Measurements from ENCODE around the gene HSPB3.
"Not testable (repeated sequence)": the region's sequence is repeated elsewhere in the genome, so short reads cannot be mapped to it uniquely, and the experiment has no call there.

HSPB3 gene

DNA sequence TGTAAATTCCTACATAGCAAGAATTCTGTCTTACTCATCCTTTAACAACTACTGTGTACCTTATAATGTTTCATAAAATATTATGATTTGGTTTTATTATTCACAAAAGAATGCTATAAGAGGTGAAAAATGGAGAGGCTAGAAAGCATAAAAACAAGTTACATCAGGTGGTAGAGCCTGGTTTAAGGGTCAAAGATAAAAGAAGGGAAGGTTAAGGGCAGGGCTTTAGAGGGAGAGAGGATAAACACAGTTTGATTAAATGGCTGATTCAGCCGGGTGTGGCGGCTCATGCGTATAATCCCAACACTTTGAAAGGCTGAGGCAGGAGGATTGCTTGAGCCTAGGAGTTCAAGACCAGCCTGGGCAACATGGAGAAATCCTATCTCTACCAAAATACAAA lies 40.4 kb upstream of the HSPB3 start:
- H3K4me1 ChIP-seq (ENCODE audit: insufficient read depth, low read length, severe bottlenecking), result no peaks in the 10 kb centered on the region
- no peak overlapping the region for H3K4me2 ChIP-seq (ENCODE audit: low read length)
- H3K27me3 ChIP-seq (ENCODE audit: insufficient read depth, low read length), result no peaks in the 10 kb centered on the region
- no peaks in the 10 kb centered on the region for H3K36me3 ChIP-seq (ENCODE audit: insufficient read depth, low read length)
- no peak overlapping the region for H3K9ac ChIP-seq (ENCODE audit: low read length)
- TF ChIP-seq EZH2 (IDR thresholded peaks at IDR 0.05; ENCODE audit: borderline replicate concordance, low read length) (no peak), CTCF (IDR thresholded peaks at IDR 0.05; ENCODE audit: low read length) (no peak)
- H3K4me3 ChIP-seq (ENCODE audit: low read depth, low read length, poor library complexity, severe bottlenecking), result no peak overlapping the region
- H3F3A ChIP-seq (ENCODE audit: insufficient read depth, low read length), result no peaks in the 10 kb centered on the region
- H3K79me2 ChIP-seq (ENCODE audit: insufficient read depth, low read length), result no peaks in the 10 kb centered on the region
- no peak overlapping the region for H3K27ac ChIP-seq (ENCODE audit: low read depth, low read length, poor library complexity, severe bottlenecking)
- H3K9me3 ChIP-seq (ENCODE audit: low read length), result no peaks in the 10 kb centered on the region
- H4K20me1 ChIP-seq (ENCODE audit: insufficient read depth, low read length), result no peaks in the 10 kb centered on the region
- no peak overlapping the region for H2AFZ ChIP-seq (ENCODE audit: low read length)
- H3K9me2 ChIP-seq (ENCODE audit: low read depth, low read length), result no peaks in the 10 kb centered on the region

GRCh38 chr5:54415896-54416601 lies 39.5 kb upstream of the HSPB3 start:
- H3K4me1 ChIP-seq (ENCODE audit: insufficient read depth, low read length, severe bottlenecking), result no peaks in the 10 kb centered on the region
- no peaks in the 10 kb centered on the region for H3K9me2 ChIP-seq (ENCODE audit: low read depth, low read length)
- no peak overlapping the region for H3K4me3 ChIP-seq (ENCODE audit: low read depth, low read length, poor library complexity, severe bottlenecking)
- TF ChIP-seq CTCF (IDR thresholded peaks at IDR 0.05; ENCODE audit: low read length), result no peak
- TF ChIP-seq EZH2 (IDR thresholded peaks at IDR 0.05; ENCODE audit: borderline replicate concordance, low read length), result no peak
- no peaks in the 10 kb centered on the region for H3F3A ChIP-seq (ENCODE audit: insufficient read depth, low read length)
- H3K27ac ChIP-seq (ENCODE audit: low read depth, low read length, poor library complexity, severe bottlenecking), result no peak overlapping the region
- H3K27me3 ChIP-seq (ENCODE audit: insufficient read depth, low read length), result no peaks in the 10 kb centered on the region
- no peak overlapping the region for H3K4me2 ChIP-seq (ENCODE audit: low read length)
- H3K9ac ChIP-seq (ENCODE audit: low read length), result no peak overlapping the region
- no peaks in the 10 kb centered on the region for H3K79me2 ChIP-seq (ENCODE audit: insufficient read depth, low read length)
- no peak overlapping the region for H2AFZ ChIP-seq (ENCODE audit: low read length)
- no peaks in the 10 kb centered on the region for H4K20me1 ChIP-seq (ENCODE audit: insufficient read depth, low read length)
- H3K9me3 ChIP-seq (ENCODE audit: low read length), result no peaks in the 10 kb centered on the region
- H3K36me3 ChIP-seq (ENCODE audit: insufficient read depth, low read length), result no peaks in the 10 kb centered on the region

DNA sequence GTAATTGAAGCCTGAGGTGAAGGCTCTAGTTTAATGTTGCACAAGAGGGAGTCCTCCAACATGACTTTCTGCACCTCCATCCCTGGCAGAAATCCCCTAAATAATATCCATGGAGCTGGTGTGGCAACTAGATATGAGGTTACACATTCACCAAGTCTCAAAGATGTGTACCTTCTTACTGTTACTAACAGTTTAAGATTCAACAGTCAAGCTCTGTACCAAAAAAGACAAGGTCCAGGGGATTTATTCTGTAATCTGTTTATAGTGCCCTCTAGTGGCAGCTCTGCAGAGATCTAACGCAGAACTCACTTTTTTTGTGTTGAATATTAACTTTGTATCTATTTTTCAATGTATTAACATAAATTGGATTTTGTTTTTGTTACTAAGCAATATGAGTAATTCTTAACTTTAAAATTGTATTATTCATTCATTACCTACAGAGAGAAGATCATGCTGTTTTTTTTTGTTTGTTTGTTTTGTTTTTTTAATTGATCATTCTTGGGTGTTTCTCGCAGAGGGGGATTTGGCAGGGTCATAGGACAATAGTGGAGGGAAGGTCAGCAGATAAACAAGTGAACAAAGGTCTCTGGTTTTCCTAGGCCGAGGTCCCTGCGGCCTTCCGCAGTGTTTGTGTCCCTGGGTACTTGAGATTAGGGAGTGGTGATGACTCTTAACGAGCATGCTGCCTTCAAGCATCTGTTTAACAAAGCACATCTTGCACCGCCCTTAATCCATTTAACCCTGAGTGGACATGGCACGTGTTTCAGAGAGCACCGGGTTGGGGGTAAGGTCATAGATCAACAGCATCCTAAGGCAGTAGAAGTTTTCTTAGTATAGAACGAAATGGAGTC lies 35.7 kb upstream of the HSPB3 start:
- not testable (repeated sequence) for H3K9ac ChIP-seq (ENCODE audit: low read length); H3K36me3 ChIP-seq (ENCODE audit: insufficient read depth, low read length); H3K4me1 ChIP-seq (ENCODE audit: insufficient read depth, low read length, severe bottlenecking); H3F3A ChIP-seq (ENCODE audit: insufficient read depth, low read length); H3K79me2 ChIP-seq (ENCODE audit: insufficient read depth, low read length); H3K9me3 ChIP-seq (ENCODE audit: low read length); H3K27ac ChIP-seq (ENCODE audit: low read depth, low read length, poor library complexity, severe bottlenecking); H3K27me3 ChIP-seq (ENCODE audit: insufficient read depth, low read length); H3K4me2 ChIP-seq (ENCODE audit: low read length); H3K9me2 ChIP-seq (ENCODE audit: low read depth, low read length); H4K20me1 ChIP-seq (ENCODE audit: insufficient read depth, low read length); H2AFZ ChIP-seq (ENCODE audit: low read length); H3K4me3 ChIP-seq (ENCODE audit: low read depth, low read length, poor library complexity, severe bottlenecking)
- TF ChIP-seq CTCF (IDR thresholded peaks at IDR 0.05; ENCODE audit: low read length), result peak; percentile 76

GRCh38 chr5:54420511-54420910 lies 35.0 kb upstream of the HSPB3 start:
- not testable (repeated sequence) for H2AFZ ChIP-seq (ENCODE audit: low read length); H3K27me3 ChIP-seq (ENCODE audit: insufficient read depth, low read length); H3F3A ChIP-seq (ENCODE audit: insufficient read depth, low read length); H3K27ac ChIP-seq (ENCODE audit: low read depth, low read length, poor library complexity, severe bottlenecking); H3K79me2 ChIP-seq (ENCODE audit: insufficient read depth, low read length); H3K36me3 ChIP-seq (ENCODE audit: insufficient read depth, low read length); H3K4me3 ChIP-seq (ENCODE audit: low read depth, low read length, poor library complexity, severe bottlenecking); H4K20me1 ChIP-seq (ENCODE audit: insufficient read depth, low read length); H3K9me3 ChIP-seq (ENCODE audit: low read length); H3K4me1 ChIP-seq (ENCODE audit: insufficient read depth, low read length, severe bottlenecking); H3K9ac ChIP-seq (ENCODE audit: low read length); H3K4me2 ChIP-seq (ENCODE audit: low read length); H3K9me2 ChIP-seq (ENCODE audit: low read depth, low read length)
